Measurements from ENCODE around the gene AKNA.

Gene AKNA

GRCh38 chr9:114416906-114417305 is 29.1 kb upstream of the AKNA start:
- no peak for DNase-seq

GRCh38 chr9:114416290-114416689 is 28.5 kb upstream of the AKNA start:
- no peak for DNase-seq

- no peak for DNase-seq
Measured at GRCh38 chr9:114414346-114414745, 26.6 kb upstream of the AKNA start.

- DNase-seq, result no peak
Measured at GRCh38 chr9:114413861-114414301, 26.1 kb upstream of the AKNA start.

GRCh38 chr9:114412048-114412683 is 24.4 kb upstream of the AKNA start:
- DNase-seq, result no peak

GRCh38 chr9:114411452-114411851 is 23.7 kb upstream of the AKNA start:
- no peak for DNase-seq

GRCh38 chr9:114410910-114411309 is 23.1 kb upstream of the AKNA start:
- DNase-seq, result no peak

- no peak for DNase-seq
Measured at GRCh38 chr9:114409842-114410241, 22.1 kb upstream of the AKNA start.

GRCh38 chr9:114409103-114409780 is 21.5 kb upstream of the AKNA start:
- no peak for DNase-seq

- no peak for DNase-seq
Measured at GRCh38 chr9:114408645-114409044, 20.9 kb upstream of the AKNA start.

GRCh38 chr9:114407889-114408288 is 20.1 kb upstream of the AKNA start:
- no peak for DNase-seq

GRCh38 chr9:114406441-114406840 is 18.7 kb upstream of the AKNA start:
- DNase-seq, result no peak

GRCh38 chr9:114405294-114406034 is 17.7 kb upstream of the AKNA start:
- DNase-seq, result peak; percentile 71 to 74

- DNase-seq, result no peak
Measured at GRCh38 chr9:114404531-114404930, 16.7 kb upstream of the AKNA start.

- no peak for DNase-seq
Measured at GRCh38 chr9:114403153-114403756, 15.5 kb upstream of the AKNA start.

GRCh38 chr9:114401344-114401743 is 13.6 kb upstream of the AKNA start:
- DNase-seq, result no peak

GRCh38 chr9:114400772-114401171 is 13.0 kb upstream of the AKNA start:
- DNase-seq, result no peak

- DNase-seq, result no peak
Measured at GRCh38 chr9:114400219-114400618, 12.4 kb upstream of the AKNA start.

GRCh38 chr9:114399381-114399780 is 11.6 kb upstream of the AKNA start:
- no peak for DNase-seq

GRCh38 chr9:114397848-114398605 is 10.2 kb upstream of the AKNA start:
- DNase-seq, result peak; percentile 95 to 96

- DNase-seq, result no peak
Measured at GRCh38 chr9:114397219-114397847, 9.6 kb upstream of the AKNA start.

GRCh38 chr9:114396558-114397218 is 8.9 kb upstream of the AKNA start:
- DNase-seq, result no peak
